GM18505 (cell line): ENCODE data around the gene LRRC63.

Experiments used
- ATAC-seq: cut with Tn5 transposase; IDR thresholded peaks from one replicate; pipeline ENCODE4 v1.9.1; 2021; ENCODE audit not compliant: unreplicated experiment
- POLR2A ChIP-seq: IDR thresholded peaks from 4 replicates; pipeline ENCODE4 v1.6.1; 2011; ENCODE audit warnings: borderline replicate concordance; ENCODE audit not compliant: insufficient read depth, insufficient read length; ENCODE audit errors: extremely low read depth

The LRRC63 gene

GRCh38 chr13:46172531-46172991, 39.2 kb upstream of the LRRC63 start:
- TF ChIP-seq POLR2A = peak; percentile 33

GRCh38 chr13:46173656-46174055, 38.1 kb upstream of the LRRC63 start:
- TF ChIP-seq POLR2A = peak; percentile 20
- ATAC-seq = no peak

More at GRCh38 chr13:46172531-46172991, 39.2 kb upstream of the LRRC63 start:
- no peak for ATAC-seq

- peak; percentile 26 for TF ChIP-seq POLR2A
- peak; percentile 42 for ATAC-seq
Observed at GRCh38 chr13:46176756-46177155, 35.0 kb upstream of the LRRC63 start.

- TF ChIP-seq POLR2A = no peak
- ATAC-seq = no peak
Observed at GRCh38 chr13:46178143-46178542, 33.6 kb upstream of the LRRC63 start.

- no peak for TF ChIP-seq POLR2A
- no peak for ATAC-seq
Observed at GRCh38 chr13:46178821-46179220, 32.9 kb upstream of the LRRC63 start.

GRCh38 chr13:46179491-46179908, 32.2 kb upstream of the LRRC63 start:
- TF ChIP-seq POLR2A = no peak
- no peak for ATAC-seq

GRCh38 chr13:46179969-46180763, 31.6 kb upstream of the LRRC63 start:
- TF ChIP-seq POLR2A = no peak
- no peak for ATAC-seq

GRCh38 chr13:46181377-46181839, 30.3 kb upstream of the LRRC63 start:
- TF ChIP-seq POLR2A = no peak
- no peak for ATAC-seq

- peak; percentile 99 for TF ChIP-seq POLR2A
- peak; percentile 54 for ATAC-seq
Observed at GRCh38 chr13:46181840-46182490, 29.8 kb upstream of the LRRC63 start, which contains the start of gene LCP1. TSS of gene LCP1 (minus strand) at chr13:46182177. CDS start at chr13:46159662, 22,515 bp downstream.

GRCh38 chr13:46182491-46182877, 29.2 kb upstream of the LRRC63 start:
- ATAC-seq = no peak
- TF ChIP-seq POLR2A = no peak

GRCh38 chr13:46183018-46183946, 28.4 kb upstream of the LRRC63 start:
- no peak for ATAC-seq
- TF ChIP-seq POLR2A = peak; percentile 30

GRCh38 chr13:46184277-46184699, 27.4 kb upstream of the LRRC63 start:
- peak; percentile 42 for ATAC-seq
- TF ChIP-seq POLR2A = no peak

GRCh38 chr13:46185634-46186033, 26.1 kb upstream of the LRRC63 start:
- no peak for TF ChIP-seq POLR2A
- no peak for ATAC-seq

- TF ChIP-seq POLR2A = no peak
- no peak for ATAC-seq
Observed at GRCh38 chr13:46192412-46192811, 19.3 kb upstream of the LRRC63 start.

- TF ChIP-seq POLR2A = no peak
- no peak for ATAC-seq
Observed at GRCh38 chr13:46195016-46195415, 16.7 kb upstream of the LRRC63 start.
